Activated T-cell treated with anti-CD3 and anti-CD28 coated beads for 1 hour (primary cell): ENCODE measurements around the gene QDPR.
A peak's percentile ranks its signal among the peaks of the same experiment; 100 is the strongest.
"Not testable (repeated sequence)": the region's sequence is repeated elsewhere in the genome, so short reads cannot be mapped to it uniquely, and the experiment has no call there.

Source experiments
- DNase-seq: peaks from one replicate; pipeline ENCODE4 v3.0.0-alpha.2; 2020; ENCODE audit warnings: low read depth

QDPR gene

DNA sequence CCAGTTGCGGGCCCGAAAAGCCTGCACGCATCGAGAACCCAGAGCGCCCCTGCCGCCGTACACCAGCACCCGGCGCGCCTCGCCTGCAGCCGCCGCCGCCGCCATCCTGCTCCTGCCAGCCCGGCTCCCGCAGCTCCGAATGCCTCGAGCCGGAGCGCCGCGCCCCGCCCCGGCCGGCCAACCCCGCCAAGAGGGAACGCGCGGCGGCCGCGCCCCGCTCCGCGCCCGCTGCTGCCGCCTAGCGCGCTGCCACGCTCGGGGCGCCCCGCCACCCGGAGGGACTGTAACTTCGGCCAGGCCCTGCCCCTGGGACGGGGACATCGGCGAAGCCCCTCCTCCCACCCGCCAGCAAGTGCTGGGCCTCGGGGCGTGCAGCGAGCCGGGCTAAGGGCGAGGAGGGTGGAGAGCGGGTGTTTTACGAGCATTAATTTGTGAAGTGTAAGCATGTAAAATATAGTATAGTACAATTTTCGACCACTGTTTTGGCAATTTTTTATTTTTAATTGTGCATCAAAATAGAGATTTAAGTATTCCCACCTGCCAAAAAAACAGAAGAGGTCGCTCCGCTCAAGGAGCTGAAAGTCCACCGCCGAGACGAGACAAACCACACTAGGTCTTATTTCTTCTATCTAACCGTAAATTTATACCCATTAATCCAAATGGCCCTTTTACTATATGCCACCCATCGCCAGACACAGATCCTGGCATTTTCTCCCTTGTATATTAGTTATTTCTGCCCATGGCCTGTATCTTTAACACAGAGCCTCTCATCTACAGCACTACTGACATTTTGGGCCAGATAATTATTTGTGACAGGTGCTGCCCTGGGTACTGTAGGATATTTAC is at the start of gene QDPR:
Gene QDPR, minus strand, starts transcription at position 141 of the 846 bp plus-strand sequence. Its CDS starts 36 bp downstream, at position 105.
- peak; percentile 62 for DNase-seq

DNA sequence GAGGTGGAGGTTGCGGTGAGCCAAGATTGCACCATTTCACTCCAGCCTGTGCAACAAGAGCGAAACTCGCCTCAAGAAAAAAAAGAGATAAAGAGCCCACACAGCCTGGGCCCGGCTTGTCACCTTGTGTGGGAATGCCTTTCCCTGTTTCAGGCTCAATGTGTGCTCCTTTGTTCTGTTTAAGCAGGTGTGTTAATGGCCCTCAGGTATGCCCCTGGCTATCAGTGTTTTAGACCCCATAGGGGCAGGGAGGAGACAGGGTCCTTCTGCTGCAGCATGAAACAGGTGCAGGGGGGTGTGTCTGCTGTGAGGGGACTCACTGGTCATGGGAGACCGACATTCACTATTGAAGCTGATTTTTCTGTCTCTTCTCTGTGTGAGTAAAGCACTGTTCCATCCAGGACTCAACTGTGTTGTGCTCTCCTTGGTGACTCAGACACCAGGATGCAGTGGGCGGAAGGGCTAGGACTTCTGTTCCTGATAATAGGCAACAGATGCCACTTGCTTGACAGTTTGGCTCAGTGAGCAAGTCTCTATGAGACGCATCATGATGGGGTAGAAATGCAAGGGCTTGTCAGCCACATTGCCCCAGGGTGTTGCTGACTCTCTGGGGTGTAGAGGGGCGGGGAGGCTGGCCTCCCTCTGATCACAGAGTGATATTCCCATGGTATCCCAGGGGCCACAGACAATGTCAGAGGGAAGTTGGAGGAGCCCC is 49.5 kb upstream of the QDPR start:
- DNase-seq, result no peak

DNA sequence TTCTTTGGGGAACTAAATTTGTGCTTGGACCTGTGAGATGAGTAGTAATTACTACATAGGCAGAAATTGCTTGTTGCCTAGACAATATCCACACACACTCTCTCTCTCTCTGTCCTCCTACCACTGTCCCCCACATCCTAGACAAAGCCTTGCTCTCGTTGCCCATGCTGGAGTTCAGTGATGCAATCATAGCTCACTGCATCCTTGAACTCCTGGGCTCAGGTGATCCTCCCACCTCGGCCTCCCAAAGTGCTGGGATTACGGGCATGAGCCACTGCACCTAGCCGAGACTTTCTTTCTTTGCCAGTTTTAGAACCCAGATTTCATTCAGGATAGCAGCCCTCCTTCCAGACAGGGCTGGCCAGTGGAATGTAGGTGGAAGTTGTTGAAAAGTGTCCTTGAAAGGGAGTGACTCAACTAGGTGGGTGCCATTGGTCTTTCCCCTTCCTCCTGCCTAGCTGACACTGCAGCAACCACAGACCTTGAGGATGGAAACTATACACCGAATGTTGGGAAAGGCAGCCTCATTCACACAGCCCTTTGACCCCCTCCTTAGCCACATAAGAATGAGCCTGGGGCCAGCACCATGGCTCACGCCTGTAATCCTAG is 48.3 kb upstream of the QDPR start:
- no peak for DNase-seq

DNA sequence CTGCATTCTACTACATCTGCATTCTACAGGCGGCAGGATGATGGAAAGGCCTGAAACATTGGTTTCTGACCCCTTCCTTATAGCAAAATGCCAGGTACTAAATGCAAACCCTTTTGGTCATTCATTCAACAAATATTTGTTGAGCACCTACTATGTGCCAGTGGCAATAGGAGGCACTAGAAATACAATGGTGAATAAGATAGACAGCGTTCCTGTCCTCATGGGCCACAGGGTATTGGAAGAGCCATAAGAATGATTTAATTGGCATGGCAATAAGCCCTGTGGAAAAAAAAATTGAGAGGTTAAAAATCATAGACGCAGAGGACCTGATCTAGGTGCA is 47.8 kb upstream of the QDPR start:
- no peak for DNase-seq

DNA sequence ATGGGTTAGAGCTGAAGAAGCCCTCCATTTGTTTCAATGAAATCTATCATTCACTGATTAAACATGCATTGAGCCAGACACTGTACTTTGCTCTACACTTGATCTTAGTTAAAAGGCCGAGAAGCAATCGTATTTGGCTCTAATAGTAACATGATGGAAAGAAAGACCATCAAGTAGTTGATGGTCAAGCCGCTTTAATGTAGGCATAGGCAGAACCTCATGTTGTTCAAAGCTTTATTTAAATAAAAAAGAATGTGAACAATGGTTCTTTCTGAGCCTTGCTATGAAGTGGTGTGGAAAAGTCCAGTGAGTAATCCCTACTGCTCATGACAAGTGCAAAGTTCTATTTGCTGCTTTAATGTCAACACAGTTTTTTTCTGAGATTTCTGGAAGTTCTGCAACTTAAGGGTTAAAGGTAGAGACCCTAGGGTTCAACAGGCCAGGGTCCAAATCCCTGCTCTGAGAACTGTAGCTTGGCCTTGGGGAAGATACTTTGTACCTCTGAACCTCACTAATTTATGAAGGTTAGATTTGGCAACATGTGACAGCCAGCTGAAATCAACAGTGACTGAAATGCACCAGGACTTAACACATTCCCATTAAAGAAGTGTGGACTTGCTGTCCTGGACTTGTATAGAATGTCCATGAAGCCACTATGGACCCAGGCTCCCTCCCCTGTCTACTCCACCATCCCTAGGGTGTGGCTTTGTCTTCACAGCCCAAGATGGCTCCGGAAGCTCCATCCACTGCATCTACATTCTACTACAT is 47.2 kb upstream of the QDPR start:
- no peak for DNase-seq

DNA sequence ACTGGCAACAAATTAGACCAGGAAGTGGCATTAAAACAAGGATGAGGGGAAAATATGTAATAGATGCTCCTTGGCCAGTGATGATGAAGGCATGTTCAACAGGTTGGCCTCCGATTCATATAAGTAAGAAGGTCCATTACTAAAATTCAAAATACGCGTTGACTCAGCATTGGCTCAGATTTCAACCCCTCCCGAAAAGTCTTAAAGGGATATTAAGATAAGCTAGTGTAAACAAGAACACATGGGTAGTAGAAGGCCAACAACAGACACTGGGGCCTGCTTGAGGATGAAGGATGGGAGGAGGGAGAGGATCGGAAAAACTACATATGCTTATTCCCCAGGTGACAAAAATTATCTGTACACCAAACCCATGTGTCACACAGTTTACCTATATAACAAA is 46.0 kb upstream of the QDPR start:
- no peak for DNase-seq

DNA sequence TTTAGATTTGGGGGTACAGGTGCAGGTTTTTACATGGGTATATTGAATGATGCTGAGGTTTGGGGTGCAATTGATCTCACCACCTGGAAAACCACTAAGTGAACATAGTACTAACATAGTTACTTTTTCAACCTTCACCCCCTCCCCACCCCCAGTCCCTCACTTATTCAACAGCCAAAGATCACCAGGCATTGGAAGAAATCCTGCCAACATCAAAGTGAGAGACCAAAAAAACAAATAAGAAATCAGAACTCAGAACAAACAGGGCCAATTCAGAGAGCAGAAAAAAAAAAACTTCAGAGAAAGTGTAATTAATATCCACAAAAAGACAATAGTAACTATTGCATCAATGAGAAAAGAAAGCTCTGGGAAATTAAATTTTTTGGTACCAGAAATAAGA is 44.6 kb upstream of the QDPR start:
- no peak for DNase-seq

DNA sequence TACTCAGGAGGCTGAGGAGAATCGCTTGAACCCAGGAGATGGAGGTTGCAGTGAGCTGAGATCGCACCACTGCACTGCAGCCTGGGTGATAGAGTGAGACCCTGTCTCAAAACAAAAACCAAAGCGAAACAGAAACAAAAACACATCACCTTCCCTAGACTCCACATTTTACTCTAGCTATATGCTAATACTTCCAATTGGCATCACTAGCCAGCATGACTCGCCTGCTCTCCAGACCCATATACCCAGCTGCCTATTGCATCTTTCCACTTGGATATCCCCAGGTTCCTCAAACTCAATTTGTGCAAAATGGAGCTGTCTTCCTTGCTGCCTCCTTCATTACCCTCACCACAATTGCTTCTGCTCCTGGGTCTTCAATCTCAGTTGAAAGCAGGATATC is 42.7 kb upstream of the QDPR start:
- DNase-seq, result no peak

DNA sequence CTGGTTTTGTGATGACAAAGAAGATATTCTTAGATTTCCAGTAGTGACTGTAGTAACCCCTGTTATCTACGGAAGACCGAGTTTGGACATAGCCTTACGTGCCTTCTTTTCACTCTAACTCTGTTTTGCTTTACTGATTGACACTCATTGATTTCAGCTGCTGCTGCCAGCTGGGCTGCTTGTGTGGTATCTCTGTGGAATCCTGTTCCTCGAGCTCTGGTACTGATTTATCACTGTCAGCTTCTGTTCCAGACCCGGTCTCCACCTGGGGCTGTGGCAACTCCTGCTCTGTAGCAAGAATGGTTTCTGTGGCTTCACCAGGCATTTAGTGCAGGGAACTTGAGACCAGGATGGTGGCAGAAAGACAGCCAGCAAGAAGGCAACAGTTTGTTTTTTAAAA is 40.5 kb upstream of the QDPR start:
- DNase-seq, result no peak

DNA sequence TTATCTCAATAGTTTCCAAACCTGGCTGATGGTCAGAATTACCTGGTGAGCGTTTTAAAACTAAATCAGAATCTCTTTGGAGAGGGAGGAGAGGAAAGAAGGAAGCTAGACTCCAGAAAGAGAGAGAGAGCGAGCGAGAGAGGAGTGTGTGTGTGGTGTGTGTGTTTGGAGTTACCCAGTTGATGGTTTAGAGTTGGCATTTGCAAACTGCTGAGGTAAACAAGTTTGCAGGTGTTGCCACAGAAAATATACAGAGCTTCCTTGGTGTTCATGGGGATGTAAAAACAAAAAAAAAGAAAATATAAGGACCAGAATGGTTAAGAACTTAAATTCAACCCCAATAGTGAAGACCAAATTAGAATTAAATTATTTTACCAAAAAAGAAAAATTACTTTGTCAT is 38.7 kb upstream of the QDPR start:
- DNase-seq, result no peak

DNA sequence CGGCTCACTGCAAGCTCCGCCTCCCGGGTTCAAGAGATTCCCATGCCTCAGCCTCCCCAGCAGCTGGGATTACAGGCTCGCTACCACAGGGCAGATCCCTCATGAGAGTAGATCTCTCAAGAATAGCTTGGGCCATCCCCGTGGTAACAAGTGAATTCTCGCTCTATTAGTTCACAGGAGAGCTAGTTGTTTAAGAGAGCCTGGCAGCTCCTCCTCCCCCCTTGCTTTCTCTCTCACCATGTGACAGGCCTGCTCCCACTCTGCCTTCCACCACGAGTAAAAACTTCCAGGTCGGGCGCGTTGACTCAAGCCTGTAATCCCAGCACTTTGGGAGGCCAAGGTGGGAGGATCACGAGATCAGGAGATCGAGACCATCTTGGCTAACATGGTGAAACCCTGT is 34.8 kb upstream of the QDPR start:
- no peak for DNase-seq

DNA sequence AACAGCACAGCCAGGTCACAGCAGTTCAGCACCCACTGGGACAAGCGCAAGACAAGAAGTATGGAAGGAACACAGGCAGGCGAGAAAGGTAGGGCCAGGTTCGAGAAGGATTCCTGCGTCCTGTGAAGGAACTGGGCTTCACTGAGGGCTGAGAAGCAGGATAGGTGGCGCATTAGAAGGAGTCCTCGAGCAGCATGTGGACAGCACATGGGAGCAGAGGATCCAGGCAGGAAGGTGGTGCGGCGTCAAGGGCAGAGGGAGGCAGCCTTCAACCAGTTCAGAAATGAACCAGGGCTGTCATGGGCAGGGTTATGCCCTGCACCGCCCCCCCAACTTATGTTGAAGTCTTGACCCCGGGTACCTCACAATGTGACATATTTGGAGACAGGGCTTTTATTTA is 34.3 kb upstream of the QDPR start:
- DNase-seq, result no peak

DNA sequence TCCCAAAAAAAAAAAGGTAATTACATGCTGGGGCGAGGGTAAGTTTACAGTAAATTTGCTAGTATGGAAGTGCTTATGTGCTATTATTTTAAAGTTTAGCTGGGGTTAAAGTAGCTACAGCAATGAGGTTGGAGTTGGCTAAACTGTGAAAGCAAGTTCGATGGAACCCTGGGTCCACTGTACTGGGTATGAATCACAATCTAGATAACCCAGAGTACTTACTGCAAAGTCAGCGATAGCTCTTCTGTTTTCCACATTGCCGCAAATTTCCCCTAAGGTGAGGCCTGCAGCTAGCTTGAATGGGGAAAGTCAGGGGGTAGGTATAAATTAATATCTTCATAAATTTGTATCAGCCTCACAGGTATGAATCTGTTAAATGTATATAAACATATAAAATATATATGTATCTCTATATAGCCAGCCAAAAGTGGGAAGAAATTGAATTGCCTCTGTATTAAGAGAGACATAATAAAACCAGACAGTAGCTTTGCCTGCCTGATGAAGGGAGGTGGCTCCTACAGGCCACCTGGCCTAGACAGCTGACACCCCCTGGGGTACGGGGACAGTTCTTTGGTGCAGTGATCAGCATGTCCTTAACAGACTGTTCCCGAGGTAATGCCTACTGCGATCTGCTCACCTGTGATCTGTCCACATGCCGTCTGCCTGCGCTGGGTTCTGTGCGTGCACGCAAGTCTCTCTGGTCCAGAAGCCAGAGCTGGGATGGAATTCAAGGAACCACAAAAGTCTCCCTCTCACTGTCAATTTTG is 33.7 kb upstream of the QDPR start:
- no peak for DNase-seq

DNA sequence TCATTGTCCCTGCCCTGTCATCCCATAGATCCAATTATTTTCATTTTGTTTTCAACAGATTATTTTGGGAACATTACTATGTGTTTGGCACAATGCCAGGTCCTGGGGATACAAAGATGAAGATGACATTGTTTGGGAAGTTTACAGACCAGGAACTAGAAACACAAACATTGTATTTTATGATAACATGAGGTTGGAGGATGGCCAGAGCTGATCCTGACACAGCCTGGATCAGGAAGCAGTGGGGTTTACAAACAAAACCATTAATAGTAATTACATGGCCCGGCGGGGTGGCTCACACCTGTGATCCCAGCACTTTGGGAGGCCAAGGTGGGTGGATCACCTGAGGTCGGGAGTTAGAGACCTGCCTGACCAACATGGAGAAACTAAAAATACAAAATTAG is 32.9 kb upstream of the QDPR start:
- no peak for DNase-seq

DNA sequence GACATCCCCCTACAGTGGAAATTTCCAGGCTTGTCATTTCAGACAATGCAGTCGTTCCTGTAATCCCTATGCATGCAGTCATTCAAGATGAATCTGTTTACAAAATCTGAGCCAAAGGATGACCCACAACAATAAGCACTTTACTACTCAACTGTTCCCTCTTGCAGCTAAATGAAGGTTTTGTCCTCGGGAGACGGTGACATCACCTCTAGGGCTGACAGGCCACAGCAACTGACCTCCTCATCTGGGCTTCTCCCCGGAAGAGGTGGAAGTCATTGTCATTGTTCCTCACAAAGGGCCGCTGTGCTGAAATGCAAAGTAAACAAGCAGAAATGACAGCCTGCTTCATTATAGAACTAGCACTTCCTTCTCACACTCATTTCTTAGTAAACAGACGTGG is 32.3 kb upstream of the QDPR start:
- DNase-seq, result no peak

DNA sequence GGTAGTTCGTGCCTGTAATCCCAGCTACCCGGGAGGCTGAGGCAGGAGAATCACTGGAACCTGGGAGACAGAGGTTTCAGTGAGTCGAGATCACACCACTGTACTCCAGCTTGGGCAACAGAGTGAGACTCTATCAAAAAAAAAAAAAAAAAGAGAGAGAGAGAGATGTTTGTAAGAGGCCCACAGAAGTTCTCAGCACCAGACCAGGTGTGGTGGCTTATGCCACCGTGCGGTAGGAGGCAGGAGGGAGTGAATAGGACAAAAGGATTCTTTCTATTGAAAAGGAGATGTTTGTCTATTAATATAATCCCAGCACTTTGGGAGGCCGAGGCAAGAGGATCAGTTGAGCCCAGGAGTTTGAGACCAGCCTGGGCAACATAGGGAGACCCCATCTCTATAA is 25.2 kb upstream of the QDPR start:
- DNase-seq, result not testable (repeated sequence)

DNA sequence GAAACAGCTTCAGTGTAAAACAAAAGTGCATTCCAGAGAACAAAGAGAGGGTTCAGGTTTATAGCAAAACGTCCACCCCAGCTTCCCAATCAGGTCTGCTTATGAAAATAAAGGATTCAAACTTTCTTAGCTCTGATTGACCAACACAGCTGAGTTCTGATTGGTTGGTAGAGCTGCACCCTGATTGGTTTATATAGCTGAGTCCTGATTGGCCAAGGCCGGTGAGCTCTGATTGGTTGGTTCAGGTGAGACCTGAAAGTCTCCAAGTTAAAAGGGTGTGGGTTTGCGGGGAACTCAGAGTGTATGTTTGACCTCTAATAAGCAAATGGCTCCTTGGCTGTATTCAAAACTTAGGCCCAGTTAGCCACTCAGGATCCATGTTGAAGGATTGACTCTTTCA is 24.0 kb upstream of the QDPR start:
- DNase-seq, result no peak

DNA sequence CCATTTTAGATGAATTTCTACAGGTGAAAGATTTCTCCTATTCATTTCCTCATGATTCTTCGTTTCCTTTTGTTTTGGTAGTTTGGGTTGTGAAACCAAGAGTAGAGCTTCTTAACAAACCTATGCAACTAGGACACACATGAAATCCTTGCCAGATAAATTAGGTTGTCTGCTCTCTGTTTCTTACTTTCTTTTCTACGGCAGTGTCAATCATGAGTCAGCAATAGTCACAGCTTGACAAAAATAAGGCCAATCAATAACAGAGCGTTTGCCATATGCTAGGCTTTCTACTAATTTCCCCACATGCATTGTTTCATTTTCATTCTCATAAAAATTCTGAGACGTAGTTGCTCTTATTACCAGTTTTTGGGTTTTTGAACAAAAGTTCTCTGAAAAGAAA is 23.4 kb upstream of the QDPR start:
- no peak for DNase-seq

DNA sequence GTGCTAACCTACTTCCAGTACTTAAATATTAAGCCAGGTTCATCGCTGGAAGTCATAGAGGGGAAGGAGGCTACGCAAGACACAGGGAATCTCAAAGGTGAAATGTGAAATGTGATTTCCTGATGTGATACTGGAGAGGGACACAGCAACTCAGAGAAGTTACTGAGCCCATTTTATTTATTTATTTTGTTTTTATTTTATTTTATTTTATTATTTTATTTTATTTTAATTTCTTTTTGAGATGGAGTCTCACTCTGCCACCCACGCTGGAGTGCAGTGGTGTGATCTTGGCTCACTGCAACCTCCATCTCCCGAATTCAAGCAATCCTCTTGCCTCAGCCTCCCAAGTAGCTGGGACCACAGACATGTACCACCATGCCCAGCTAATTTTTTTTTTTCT is 22.8 kb upstream of the QDPR start:
- no peak for DNase-seq

DNA sequence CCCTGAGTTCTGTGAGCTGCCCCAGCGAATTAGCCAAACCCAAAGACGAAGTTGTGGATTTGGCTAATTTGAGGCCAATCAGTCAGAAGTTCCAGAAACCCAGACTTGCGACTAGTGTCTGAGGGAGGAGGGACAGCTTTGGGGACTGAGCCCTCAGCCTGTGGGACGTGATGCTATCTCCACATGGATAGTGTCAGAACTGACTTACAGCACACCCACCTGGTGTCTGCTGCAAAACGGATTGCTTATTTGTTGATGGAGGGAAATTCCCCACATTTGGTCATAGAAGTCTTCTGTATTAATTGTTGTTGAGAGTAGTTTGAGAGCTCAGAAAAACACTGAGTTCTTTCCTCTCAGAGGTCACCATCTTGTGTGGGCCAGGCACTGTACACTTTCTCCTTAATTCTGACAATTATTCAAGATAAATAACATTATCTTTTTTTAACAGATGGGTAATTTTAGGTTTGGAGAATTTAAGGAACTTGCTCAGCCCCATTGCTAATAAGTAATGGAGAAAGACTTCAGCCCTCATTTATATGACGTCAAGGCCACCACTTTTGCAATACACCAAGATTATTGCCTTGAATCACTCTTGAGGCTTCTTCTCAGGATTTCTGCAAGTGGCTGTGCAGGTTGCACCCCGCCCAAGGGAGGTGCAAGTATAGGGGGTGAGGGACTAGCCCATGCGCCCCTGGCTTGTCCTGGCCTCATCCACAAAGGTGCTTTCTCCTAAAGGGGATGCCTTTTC is 19.8 kb upstream of the QDPR start:
- no peak for DNase-seq

DNA sequence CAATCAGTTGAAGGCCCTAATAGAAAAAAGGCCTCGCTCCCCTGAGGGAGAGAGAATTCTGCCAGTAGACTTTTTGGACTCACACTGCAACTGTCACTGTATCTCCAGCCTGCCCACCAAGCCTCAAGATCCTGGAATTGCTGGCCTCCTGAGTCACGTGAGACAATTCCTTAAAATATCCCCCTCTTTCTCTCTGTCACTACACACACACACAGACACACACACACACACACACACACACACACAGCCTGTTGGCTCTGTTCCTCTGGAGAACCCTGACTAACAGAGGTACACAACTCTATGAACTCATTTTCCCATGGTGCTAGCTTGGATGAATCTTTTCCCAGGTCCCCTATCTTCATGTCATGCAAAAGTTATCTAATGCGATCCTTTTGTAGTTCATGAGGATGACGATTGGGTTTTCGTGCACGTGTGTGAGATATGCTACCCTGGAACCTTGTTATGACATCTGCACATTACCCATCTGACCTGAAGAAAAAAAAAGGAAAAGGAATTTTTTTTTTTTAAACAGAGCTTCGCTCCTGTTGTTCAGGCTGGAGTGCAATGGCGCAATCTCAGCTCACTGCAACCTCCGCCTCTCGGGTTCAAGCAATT is 16.8 kb upstream of the QDPR start:
- DNase-seq, result no peak
